K562 (cell line): ENCODE data around the gene DNAAF2. TPM values are rescaled to one million over a fixed set of nuclear protein-coding genes. Genes with fewer than 3 reads are reported as not detected.

ENCODE experiments used
- ARID4B ChIP-seq: sonication (generic); formaldehyde crosslinking; IDR thresholded peaks from 2 replicates; pipeline ENCODE4 v1.8.0; 2022; ENCODE audit warnings: mild to moderate bottlenecking, missing genetic modification reagents
- BACH1 ChIP-seq: fragments of 200-800 bp; sonication (Bioruptor generic); IDR thresholded peaks from 2 replicates; pipeline ENCODE4 v1.6.1; 2016; ENCODE audit warnings: missing genetic modification characterization, missing compliant biosample characterization
- CBX8 ChIP-seq: fragments of 200-600 bp; sonication (generic); IDR thresholded peaks from 2 replicates; pipeline ENCODE4 v1.6.1; 2012; ENCODE audit warnings: borderline replicate concordance, mixed run types, low read depth, mild to moderate bottlenecking, moderate library complexity, mixed read lengths, low read length, control low read depth, inconsistent platforms; ENCODE audit not compliant: poor library complexity, severe bottlenecking; ENCODE audit errors: extremely low read depth
- CHCHD3 ChIP-seq: fragments of 250-450 bp; sonication (Bioruptor Pico); IDR thresholded peaks from 2 replicates; pipeline ENCODE4 v2.1.2; 2022; ENCODE audit warnings: mild to moderate bottlenecking
- DLX4 ChIP-seq: fragments of 250-450 bp; sonication (Bioruptor Pico); IDR thresholded peaks from 2 replicates; pipeline ENCODE4 v1.6.1; 2021; ENCODE audit warnings: mild to moderate bottlenecking
- GABPB2 ChIP-seq: fragments of 250-450 bp; sonication (Bioruptor Pico); conservative IDR thresholded peaks from 2 replicates; pipeline ENCODE4 v1.5.1; 2021; ENCODE audit warnings: mild to moderate bottlenecking
- RB1 ChIP-seq: fragments of 450-650 bp; IDR thresholded peaks from 2 replicates; pipeline ENCODE4 v1.6.1; 2017; ENCODE audit warnings: low read depth, mild to moderate bottlenecking
- SAP30 ChIP-seq: fragments of 200-600 bp; sonication (generic); IDR thresholded peaks from 2 replicates; pipeline ENCODE4 v1.6.1; 2012; ENCODE audit warnings: borderline replicate concordance, low read depth, mild to moderate bottlenecking, moderate library complexity, low read length, control low read depth, inconsistent platforms; ENCODE audit not compliant: insufficient read depth, poor library complexity, severe bottlenecking
- ZNF174 ChIP-seq: fragments of 250-450 bp; sonication (Bioruptor Pico); IDR thresholded peaks from 2 replicates; pipeline ENCODE4 v1.4.0; 2020; ENCODE audit warnings: mild to moderate bottlenecking
- polyA plus RNA-seq, 8 experiments: library from polyadenylated mRNA; depleted of rRNA in 4 of 8; stranded (reverse) in 5 of 8; unstranded in 3 of 8; fragments of >200 nt; fragmentation: Nextera tagmentation in 2 of 8; fragmentation: Illumina TruSeq in 1 of 8; extraction: Ambion mirVana in 2 of 8; extraction: Trizol in 1 of 8; gene quantifications; 2 replicates each; pipeline versions ENCODE4 v1.2.1 to v1.2.3, GENCODE V29; 2011 to 2014; ENCODE audit warnings: inconsistent platforms in 1 of 8, missing spikeins in 1 of 8
- total RNA-seq, 7 experiments: library from RNA; depleted of rRNA in 6 of 7; stranded (reverse); fragments of >200 nt in 6 of 7; fragmentation: Illumina TruSeq in 2 of 7; extraction: Trizol in 2 of 7; gene quantifications; 2 replicates each; pipeline versions ENCODE4 v1.2.1 to v1.2.3, GENCODE V29; 2011 to 2021; ENCODE audit warnings: low replicate concordance in 1 of 7
- TF ChIP-seq, protein P1 (sequence below): sonication (generic); formaldehyde crosslinking; IDR thresholded peaks from 2 replicates; pipeline ENCODE4 v1.8.0; 2022; ENCODE audit warnings: mild to moderate bottlenecking, missing genetic modification reagents, borderline replicate concordance
- TF ChIP-seq, protein P2 (sequence below): fragments of 250-450 bp; sonication (Bioruptor Pico); IDR thresholded peaks from 2 replicates; pipeline ENCODE4 v1.4.0; 2020; ENCODE audit warnings: mild to moderate bottlenecking, moderate library complexity

Gene DNAAF2
- total and polyA plus RNA-seq, 9 of the 15 experiments (the other 6 are each of a cell fraction or from before 2014, with no cell fraction given) = 2.4 to 14.6 (median 11.1) TPM

- TF ChIP-seq ARID4B (peak; percentile 77), ZNF174 (no peak), BACH1 (no peak), DLX4 (no peak), CBX8 (no peak), RB1 (no peak; the same call in 1 of the 2 replicates), GABPB2 (CRISPR knock-in tag) (no peak), CHCHD3 (CRISPR knock-in tag) (no peak), SAP30 (no peak)
- TF ChIP-seq, protein P1, sequence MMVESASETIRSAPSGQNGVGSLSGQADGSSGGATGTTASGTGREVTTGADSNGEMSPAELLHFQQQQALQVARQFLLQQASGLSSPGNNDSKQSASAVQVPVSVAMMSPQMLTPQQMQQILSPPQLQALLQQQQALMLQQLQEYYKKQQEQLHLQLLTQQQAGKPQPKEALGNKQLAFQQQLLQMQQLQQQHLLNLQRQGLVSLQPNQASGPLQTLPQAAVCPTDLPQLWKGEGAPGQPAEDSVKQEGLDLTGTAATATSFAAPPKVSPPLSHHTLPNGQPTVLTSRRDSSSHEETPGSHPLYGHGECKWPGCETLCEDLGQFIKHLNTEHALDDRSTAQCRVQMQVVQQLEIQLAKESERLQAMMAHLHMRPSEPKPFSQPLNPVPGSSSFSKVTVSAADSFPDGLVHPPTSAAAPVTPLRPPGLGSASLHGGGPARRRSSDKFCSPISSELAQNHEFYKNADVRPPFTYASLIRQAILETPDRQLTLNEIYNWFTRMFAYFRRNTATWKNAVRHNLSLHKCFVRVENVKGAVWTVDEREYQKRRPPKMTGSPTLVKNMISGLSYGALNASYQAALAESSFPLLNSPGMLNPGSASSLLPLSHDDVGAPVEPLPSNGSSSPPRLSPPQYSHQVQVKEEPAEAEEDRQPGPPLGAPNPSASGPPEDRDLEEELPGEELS (CRISPR knock-in tag) = peak; percentile 92; the same call in 1 of the 2 replicates
- TF ChIP-seq, protein P2, sequence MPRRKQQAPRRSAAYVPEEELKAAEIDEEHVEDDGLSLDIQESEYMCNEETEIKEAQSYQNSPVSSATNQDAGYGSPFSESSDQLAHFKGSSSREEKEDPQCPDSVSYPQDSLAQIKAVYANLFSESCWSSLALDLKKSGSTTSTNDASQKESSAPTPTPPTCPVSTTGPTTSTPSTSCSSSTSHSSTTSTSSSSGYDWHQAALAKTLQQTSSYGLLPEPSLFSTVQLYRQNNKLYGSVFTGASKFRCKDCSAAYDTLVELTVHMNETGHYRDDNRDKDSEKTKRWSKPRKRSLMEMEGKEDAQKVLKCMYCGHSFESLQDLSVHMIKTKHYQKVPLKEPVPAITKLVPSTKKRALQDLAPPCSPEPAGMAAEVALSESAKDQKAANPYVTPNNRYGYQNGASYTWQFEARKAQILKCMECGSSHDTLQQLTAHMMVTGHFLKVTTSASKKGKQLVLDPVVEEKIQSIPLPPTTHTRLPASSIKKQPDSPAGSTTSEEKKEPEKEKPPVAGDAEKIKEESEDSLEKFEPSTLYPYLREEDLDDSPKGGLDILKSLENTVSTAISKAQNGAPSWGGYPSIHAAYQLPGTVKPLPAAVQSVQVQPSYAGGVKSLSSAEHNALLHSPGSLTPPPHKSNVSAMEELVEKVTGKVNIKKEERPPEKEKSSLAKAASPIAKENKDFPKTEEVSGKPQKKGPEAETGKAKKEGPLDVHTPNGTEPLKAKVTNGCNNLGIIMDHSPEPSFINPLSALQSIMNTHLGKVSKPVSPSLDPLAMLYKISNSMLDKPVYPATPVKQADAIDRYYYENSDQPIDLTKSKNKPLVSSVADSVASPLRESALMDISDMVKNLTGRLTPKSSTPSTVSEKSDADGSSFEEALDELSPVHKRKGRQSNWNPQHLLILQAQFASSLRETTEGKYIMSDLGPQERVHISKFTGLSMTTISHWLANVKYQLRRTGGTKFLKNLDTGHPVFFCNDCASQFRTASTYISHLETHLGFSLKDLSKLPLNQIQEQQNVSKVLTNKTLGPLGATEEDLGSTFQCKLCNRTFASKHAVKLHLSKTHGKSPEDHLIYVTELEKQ (CRISPR knock-in tag) = no peak
Observed at GRCh38 chr14:49633640-49634546, 1.2 kb downstream of the DNAAF2 start (continued).
